ENCODE measurements around the gene DIAPH1.
A peak's percentile ranks its signal among the peaks of the same experiment; 100 is the strongest.
"Not testable (repeated sequence)": the region's sequence is repeated elsewhere in the genome, so short reads cannot be mapped to it uniquely, and the experiment has no call there.

The DIAPH1 gene

DNA sequence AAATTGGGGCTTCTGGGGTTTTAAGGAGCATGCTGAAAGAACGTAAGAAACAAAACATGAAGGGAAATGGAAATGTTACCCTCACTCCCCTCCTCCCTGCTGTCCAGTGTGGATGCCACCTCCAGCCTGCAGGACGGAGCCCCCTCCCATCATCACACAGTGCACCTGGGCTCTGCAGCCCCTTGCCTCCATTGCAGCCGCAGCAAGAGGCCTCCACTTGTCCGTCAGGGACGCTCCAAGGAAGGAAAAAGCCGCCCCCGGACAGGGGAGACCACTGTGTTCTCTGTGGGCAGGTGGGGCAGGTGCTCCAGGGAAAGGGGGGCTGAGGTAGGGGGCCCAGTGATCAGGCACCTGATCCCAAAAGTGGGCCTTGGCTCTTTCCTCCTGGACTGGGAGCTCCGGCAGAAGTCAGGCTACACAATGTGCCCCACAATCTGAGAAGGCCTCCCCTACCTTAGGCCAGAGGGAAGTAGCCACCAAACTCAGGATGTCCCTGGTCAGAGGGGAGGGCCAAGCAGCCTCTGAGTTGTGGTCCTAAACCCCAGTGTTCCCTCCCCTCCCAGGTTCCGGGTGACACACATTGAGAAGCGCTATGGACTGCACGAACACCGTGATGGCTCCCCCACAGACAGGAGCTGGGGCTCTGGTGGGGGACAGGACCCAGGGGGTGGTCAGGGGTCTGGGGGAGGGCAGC, 20.7 kb upstream of the DIAPH1 start:
- DNase-seq = no peak

DNA sequence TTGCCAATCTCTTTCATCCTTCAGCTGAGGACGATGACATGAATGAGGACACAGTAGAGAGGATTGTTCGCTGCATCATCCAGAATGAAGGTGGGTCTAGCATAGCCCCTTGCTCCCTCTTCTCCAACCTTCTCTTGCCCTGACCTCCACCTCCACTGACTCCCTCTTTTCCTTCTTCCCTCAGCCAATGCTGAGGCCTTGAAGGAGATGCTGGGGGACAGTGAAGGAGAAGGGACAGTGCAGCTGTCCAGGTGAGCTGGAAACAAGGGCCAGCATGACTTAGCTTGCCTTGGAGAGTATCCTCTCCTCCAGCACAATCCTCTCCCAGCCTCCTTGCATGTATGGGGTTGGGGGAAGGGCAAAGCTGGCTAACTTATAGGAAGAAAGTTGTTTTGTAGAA, 20.0 kb upstream of the DIAPH1 start:
- no peak for DNase-seq

DNA sequence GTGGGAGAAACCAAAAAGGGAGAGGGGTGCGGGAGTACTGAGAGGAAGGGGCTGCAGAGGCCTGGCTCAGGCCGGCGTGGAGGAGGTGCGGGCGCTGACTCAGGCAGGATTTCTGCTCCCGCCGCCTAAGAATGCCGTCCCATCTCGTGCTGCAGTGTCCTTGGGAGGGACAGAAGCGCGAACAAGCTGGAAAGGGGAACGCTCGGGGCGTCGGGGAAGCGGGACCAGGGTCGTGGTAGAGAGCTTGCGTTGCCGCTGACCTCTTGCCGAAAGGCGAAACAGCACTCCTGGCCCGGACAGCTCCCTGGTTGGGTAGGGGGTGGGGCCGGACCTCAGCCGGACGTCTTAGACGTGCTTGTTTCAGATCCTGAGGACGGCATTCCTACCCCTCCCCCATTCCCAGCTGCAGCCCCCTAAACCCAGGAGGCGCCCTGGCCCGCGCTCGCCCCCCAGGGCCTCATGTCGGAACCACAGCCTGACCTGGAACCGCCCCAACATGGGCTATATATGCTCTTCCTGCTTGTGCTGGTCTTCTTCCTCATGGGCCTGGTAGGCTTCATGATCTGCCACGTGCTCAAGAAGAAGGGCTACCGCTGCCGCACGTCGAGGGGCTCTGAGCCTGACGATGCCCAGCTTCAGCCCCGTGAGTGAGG, 19.1 kb upstream of the DIAPH1 start:
- DNase-seq = no peak

DNA sequence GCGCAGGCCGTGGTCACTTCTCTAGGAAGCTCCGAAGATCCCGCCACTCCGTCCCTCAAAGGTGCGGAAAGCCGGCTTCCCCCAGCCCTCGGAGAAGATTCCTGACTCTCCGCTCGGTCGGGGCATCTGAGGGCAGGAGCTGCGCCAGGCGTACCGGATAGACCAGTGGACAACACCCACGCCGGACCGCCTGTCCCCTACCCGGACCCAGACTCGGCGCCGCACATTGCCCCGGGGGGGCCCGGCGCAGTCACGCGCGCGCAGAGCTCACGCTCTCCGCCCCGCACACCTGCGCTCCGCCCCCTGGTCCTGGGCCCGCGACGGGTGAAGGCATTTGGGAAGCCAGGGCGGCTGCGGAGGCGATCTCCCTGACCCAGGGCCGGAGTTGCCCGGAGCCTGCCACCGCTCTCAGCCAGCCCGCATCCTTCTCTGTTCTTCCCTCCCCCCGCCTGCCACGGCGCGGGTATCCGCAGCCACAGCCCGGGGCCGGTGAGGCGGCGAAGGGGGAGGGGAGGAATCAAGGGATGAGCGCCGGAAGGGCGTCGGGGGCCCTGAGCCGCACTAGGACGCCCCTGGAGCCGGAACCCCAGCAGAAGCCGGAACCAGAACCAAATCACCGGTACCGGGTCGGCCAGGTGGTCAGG, 18.4 kb upstream of the DIAPH1 start:
- no peak for DNase-seq

DNA sequence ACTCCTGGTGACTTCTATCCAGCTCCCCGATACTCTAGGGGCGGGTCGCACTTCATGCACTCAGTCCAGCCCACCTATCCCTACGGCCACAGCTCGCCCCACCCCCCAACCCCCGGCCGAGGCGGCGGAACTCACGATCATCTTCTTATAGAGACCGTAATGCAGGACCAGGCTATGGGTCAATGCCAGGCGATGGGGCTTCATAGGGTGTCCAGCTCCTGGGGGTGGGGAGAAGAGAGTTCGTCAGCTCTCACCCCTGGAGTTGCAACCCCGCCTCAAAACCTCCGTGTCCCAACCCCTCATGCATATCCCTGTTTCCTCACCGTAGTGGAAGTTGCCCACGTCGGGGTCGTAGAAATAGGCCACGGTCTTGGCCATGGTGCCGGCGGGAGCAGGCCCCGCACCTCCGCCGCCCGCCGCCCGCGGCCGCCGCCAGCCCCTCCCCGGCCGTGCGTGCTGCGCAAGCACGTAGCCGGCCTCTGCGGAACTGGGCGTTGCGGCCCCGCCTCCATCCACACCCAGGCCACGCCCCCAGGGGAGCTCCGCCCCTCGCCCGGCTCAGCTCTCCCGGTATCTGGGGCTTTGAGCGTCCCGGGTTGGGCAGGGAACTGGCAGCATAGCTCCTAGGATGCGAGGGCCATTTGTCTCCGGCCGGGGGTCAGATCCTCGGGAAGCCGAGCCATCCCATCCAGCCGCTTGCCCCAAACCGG, 17.8 kb upstream of the DIAPH1 start, which contains the start of the genes HDAC3 and RELL2:
HDAC3 (minus strand) TSS at position 437 of the 710 bp plus-strand sequence; CDS start at position 378, 59 bp downstream.
RELL2 (plus strand) TSS at position 585 of the 710 bp plus-strand sequence. CDS start 1,229 bp downstream, outside the sequence.
- peak; percentile 21 for DNase-seq

DNA sequence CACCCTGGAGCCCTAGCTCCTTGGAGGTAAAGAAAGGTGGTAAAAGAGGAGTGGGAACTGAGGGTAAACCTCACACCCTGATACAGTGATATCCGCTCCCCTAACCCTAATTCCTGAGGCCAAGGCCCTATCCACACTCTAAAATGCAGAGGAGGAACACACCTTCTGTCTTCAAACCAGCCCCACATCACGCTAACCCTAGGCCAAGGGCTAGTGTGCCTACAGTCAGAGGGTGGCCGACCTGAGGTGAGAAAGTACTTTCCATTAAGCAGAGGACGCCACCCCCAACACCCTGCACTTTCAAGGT, 17.3 kb upstream of the DIAPH1 start:
- no peak for DNase-seq

DNA sequence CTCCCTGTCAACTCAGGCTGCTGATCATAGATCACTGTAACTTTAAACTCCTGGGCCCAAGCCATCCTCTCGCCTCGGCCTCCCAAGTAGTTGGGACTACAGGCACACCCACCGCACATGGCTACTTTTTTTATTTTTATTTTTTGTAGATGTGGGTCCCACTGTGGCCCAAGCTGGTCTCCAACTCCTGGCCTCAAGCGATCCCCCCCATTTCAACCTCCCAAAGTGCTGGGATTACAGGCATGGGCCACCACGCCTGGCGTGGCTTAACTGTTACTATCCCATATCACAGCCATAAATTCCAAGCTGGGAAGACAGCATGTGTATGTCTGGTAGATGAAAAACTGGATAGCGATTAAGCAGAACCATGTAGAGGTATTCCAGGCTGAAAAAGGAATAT, 16.8 kb upstream of the DIAPH1 start:
- DNase-seq = no peak

DNA sequence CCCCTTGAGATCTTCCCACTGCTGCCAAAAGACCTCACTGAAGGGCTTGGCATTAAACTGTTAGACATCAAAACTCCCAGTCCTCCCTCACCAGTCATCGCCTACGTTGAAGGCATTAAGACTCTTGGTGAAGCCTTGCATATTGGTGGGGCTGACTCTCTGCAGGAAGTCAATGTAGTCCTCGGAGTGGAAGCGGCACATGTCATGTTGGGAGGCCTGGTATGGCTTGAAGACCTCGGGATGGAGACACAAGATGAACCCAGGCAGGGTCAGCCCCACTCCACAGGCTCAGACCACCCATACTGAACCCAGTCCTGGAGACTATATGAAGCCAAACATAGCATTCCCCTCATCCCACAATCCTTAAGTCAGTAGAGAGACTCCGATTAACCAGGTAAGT, 15.9 kb upstream of the DIAPH1 start:
- DNase-seq = no peak

DNA sequence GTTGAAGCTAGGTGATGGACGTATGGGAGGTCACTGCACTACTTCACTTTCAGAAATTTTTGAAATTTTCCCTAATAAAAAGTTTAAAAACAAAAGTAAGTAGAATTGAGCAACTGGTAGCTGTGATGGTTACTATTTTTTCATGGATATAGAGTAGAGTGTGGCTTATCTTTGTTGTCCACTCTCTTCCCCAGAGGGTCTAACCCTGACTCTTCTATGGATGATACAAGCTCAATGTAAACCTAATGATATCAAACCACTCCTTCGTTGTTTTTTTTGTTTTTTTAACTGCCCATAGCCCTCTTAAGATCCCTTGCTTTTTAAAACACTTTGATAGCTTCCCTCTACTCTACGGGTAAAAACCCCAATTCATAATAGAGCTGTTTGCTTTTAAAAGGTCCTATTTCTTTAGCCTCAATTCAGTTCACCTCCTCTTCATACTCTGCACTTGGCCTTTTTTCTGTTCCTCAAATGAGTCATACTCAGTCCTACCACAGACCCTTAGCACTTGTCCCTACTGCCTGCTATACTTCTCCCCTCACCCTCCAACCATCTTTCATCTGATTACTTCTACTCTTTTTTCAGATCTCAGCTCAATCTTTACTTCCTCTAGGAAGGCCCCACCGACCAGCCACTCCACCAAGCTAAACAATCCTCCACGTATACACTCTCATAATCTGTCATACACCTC, 15.2 kb upstream of the DIAPH1 start:
- no peak for DNase-seq

DNA sequence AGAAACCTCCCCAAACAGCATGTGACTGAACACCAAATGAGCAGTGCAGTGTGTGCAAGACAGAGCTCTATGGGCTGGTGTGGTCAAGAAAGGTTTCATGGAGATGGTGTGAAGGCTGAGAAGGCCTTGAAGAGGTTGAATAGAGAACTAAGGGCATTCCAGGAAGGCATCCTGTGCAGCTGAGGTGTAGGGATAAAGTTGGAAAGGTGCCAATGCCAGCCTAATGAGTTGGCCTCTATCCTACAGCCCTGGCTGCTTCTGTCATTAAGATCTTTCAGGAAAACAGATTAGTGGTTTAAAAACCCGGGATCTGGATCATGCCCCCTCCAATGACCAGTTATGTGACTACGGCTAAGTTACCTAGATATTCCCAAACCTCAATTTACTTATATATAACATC, 13.8 kb upstream of the DIAPH1 start:
- no peak for DNase-seq

DNA sequence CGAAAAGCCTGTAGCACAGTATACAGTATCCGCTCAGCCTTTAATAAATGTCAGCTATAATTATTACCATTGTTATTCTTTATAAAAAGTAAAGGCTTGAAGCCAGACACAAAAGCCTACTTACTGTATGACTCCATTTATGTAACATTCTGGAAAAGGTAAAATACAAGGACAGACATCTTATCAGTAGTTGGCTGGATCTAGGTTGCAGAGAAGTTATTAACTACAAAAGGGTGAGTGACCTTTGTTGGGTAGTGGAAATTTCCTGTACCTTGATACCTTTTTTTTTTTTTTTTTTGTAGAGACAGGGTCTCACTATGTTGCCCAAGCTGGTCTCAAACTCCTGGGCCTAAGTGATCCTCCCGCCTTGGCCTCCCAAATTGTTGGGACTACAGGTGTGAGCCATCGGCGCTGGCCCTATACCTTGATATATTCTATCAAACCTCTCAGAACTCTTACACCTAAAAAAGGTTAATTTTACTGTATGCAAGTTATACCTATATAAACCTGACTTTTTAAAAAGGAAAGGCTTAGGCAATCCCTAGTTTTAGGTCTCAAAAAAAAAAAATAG, 11.9 kb upstream of the DIAPH1 start:
- DNase-seq = no peak

DNA sequence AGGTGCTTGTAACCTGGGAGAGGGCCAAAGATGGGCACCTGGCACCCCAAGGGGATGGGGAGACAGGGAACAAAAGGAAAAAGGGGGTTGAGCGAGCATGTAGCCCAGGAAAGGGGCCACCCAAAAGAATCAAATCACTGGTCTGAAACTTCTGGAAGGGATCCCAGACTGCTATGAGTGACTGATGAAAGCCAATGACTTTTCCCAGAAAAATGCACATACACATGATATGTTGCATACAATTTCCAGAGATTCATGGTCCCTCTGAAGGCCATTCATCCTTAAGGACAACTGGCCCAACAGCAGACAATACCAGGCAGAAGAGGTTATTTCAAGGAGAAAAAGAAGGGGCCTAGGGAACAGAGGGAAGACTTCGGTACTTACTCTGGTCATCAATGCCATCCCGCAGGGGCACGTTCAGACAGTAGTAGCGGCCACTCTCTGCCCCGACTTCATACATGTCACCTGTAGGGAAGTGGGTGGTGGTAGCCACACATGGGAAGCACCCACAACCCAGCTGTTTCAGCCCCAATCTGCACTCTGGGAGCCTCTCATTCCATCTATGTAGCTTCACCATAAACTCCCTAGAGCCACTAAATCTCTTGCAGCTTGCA, 9.5 kb upstream of the DIAPH1 start:
- DNase-seq = no peak

DNA sequence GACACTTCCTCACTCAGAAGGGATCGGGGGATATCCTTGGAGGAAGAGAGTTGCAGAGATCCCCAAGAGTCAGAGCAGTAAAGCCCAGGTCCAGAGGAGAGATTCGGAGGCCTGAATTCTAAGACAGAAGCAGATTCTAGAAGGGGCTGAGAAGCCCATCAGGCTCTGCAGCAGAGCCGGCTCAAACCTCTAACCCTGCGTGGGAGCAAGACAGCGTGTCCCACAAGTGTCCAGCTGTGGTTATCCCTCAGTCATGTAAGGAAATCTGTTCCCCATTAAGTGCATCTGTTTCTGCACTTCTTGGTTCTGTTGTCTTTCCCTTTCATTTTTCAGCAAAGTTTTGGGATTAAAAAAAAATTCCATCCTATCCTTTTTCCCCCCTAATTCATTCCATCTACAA, 4.8 kb upstream of the DIAPH1 start:
- no peak for DNase-seq

DNA sequence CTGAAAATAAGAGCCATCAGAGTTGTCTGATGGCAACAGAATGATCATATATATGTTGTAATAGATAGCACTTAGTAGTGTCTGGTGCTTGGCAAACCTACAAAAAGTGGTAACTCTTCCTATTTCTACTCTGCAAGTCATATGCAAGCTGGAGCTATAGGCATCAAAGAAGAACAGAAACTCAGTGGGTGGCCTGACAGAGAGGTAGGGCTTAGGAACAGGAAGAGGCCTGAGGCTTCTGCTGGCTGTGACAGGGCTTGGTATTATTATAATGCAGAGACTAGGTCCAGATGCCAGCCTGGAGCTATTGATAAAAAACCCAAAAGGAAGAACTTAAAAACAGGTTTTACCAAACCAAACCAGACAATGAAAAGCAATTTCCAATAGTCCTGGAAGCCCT, 4.4 kb upstream of the DIAPH1 start:
- DNase-seq = no peak

DNA sequence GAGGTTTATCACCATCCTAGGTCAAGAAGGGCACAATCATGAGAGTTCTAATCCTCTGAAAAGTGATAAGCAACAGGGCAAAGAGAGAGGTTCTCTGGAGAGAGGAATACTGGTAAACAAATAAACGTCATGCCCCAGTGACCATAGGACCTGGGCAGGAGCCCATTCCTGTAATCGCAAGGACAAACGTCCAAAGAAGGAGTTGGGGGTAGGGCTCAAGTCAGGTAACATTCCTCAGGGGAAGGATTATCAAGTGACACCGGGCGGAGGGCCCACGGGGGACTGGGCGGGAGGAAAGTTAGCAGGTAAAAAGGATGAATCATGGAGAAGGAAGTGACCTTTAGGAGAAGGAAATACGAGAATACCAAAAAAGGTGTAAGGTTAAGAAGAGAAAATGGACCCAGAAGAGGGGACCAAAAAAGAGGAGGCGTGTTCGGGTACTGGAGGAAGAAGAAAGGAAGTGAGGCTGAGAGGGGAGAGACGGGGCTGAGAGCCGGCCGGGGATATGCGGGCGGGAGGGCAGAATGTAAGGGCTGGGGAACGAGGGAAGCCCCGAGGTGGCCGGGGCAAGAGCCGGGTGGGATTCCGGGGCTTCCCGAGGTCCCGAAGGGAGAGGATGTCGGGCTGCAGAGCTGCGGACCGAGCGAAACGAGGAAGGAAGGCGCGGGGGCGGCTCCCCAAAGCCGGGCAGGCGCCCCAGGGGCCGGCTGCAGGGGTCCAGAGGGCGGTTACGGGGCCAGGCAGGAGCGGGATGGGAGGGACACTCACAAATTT, 583 bp downstream of the DIAPH1 start:
- DNase-seq = no peak

DNA sequence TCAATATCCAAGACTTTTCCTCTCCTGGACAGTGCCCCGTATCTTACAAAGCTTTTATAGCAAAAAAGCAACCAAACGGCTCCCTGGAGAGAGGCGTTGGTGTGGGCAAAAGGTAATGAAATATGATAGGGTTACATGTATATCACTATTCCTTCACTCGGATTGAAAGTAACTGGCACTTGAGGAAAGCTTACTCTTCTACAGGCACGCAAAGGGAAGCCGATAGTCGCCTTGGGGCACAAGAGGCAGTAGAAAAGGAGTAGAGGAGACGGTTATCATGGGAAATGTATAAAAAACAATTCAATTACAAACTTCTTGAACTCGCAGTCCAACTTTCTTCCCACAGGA, 1.1 kb downstream of the DIAPH1 start:
- DNase-seq = no peak

DNA sequence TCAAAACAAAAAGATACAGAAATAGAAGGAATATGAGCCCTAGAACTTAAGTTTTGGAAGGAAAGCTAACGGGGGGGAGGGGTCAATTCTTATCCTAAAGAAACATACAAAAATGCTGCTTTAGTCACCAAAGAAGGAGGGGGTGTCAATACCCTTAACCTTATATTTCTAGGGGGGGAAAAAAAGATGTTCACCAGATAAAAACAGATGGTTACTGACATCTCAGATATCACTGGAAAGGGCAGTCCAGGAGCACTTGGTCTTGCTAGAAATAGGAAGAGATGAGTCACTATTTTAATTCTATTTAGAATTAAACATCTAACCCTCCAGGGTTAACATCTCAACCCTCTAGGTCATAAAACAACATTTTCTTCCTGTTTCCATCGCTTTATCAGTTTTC, 1.7 kb downstream of the DIAPH1 start:
- no peak for DNase-seq

DNA sequence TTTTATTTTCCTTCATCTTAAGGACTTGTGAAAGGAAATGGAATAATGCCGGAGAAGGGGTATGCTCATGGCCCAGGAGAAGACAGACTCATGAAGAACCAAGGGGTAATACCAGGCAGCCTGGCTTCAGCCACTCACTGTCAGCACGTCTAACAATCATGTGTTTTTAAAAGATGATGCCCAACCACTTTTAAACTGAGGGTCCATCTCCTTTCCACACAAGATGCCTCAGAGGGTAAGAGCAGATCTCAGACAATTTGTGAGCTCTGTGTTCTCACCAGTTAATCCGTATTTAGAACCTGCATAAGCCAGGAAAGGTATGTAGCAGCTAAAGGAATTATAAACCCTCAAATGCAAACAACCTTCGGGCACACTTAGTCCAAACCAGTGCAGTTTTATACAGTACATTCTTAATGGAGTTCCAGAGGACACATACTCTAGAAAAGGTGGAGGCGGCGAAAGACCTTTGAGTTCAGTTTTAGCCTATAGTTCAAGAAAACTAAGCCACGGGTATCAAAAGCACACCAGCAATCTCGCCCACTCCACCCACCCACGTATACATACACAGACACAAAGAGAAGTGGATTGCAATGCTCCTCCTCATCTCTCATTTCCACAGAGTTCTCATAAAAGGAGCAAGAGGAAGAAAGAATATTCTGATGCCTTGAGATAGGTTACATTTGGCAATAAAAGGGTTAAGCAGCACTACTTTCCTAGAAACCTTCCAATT, 2.6 kb downstream of the DIAPH1 start:
- DNase-seq = no peak

DNA sequence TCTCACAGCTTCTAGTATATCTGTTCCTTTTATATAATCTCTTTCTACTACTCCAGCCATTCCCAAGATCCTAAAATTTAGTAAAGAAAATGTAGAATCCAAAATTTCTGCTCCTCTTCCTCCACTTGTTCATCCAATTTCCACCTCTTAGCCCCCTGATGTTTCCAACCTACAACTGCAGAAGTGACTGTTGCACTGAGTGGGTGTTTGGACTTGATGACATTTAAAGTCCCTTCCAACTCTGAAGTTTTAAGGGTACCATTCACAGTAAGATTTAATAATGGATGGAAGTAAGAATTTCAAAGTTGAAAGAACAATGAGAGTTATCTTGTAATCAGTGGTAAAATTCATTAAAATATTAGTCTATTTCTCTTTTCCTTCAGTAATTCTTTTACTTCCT, 5.5 kb downstream of the DIAPH1 start:
- no peak for DNase-seq

DNA sequence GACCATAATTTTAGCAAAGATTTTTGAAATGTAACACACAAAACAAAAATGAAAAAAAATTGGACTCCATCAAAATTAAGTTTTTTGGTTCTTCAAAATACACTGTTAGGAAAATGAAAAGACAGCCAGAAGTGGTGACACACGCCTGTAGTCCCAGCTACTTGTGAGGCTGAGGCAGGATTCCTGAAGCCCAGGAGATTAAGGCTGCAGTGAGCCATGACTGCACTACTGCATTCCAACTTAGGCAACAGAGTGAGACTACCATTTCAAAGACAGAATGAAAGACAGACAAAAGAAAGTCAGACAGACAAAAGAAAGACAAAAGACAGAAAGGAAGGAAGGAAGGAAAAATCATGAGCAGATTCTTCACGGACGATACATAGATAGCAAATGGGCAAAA, 7.5 kb downstream of the DIAPH1 start:
- DNase-seq = no peak

DNA sequence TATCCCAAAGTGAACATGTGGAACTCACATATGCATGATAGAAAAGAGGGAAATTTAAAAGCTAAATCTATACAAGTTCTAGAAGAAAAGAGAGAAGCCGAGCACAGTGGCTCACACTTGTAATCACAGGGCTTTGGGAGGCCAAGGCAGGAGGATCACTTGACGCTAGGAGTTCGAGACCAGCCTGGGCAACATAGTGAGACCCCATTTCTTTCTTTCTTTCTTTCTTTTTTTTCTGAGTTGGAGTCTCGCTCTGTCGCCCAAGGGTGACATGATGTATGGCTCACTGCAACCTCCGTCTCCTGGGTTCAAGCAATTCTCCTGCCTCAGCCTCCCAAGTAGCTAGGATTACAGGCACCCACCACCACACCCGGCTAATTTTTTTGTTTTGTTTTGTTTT, 8.9 kb downstream of the DIAPH1 start:
- DNase-seq = not testable (repeated sequence)

Measured in KG1 (cell line).